NCI-H2196 (cell line): ENCODE measurements around the gene MLLT3.

Experiments used
- DNase-seq: peaks from one replicate; lab custom pipeline; 2025; ENCODE audit not compliant: unreplicated experiment; lab: John Stamatoyannopoulos, UW

The MLLT3 gene

DNA sequence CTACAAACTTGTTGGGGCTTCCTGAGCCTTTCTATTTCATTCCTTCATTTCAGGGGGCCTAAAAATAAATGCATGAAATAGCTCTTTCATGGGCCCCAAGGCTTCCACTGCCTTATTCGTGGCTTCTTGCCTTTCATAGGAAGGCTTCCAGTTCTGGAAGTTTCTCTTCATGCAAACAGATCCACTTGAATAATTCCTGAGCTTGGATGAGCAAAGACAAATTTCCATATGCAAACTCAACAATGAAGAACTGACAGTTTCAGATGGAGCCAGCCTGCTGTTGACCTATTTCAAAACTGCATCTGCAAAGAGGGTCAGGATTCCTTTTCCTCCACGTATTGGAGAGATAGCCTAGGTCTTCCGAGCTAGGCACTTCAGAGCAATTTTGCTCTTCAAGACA, 142.1 kb downstream of the MLLT3 start:
- no peak for DNase-seq

DNA sequence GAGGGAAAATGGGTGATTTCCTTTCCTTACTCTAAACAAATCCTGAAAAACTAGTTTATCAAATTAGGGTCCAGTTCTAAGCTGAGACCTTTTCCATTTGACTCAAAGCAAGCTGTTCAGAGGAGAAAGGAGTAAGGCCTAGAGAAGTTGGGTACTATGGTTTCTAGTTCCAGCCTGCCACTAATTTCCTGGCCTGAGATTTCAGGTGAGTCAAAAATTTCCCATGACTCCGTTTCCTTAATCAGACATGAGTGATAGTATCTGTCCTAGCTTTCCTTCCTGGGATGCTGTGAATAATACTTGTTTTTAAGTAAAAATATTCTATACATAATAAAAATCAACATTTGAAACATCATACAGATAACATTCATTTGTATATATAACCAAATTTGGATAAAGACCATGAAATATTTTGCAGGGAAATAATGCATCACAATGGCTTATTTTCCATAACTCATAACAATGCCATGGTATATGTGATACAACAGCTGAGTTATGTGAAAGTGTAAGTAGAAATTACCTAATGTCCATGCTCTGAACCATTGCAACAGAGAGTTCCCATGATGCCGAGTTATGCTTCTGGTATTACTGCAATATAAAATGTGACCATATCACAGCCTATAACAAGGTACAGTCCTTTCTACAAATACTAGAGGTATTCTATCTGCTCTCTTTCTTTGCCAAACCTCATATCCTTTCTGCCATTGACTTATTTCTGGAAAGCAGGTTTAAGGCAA, 142.7 kb downstream of the MLLT3 start:
- DNase-seq: no peak

DNA sequence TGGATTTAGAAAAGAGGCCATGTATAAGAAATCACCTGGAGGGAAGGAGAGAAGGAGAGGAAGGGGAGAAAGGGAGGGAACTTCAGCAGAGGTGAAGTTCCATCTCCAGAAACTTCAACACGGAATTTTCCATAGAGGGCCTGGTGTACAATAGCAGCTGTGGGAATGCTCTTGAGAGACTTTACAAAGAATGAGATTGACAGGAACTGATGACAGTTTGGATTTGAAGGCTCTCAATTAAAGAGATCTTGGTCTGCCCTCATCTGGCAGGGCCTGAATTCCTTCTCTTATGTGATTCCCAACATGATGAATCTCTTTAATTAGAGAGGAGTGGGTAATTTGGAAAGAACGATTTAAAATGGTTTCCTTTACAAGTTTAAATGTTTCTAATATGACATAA, 143.5 kb downstream of the MLLT3 start:
- no peak for DNase-seq

DNA sequence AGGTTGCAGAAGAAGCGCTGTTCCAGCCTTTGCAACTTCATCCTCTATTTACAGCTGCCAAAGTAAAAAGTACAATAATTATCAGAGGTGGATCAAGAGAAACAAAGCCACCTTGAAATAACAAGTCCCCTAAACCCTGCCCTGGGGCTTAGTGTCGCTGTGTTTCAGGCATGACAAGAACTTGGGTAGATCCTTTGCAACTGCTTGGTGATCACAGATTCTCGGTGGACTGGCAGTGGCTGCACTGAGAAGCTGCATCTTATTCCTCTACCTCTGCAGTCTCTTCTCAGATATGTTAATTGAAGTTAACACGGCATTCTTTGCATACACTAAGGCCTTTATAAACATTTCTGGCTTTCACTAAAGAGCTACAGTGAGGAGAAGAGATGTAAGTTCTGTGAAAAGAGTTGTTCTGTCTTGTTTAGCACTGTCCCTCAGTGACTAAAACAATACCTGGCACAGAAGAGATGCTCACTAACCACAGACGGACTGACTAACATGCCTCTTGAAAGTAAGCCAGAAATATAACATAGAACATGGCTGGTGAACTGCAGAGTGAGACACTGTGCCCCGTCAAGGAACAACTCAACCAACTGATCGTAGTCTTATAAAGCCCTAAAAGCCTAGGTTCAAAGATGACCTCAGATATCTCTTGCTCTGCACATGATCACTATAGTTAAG, 144.2 kb downstream of the MLLT3 start:
- DNase-seq: no peak

DNA sequence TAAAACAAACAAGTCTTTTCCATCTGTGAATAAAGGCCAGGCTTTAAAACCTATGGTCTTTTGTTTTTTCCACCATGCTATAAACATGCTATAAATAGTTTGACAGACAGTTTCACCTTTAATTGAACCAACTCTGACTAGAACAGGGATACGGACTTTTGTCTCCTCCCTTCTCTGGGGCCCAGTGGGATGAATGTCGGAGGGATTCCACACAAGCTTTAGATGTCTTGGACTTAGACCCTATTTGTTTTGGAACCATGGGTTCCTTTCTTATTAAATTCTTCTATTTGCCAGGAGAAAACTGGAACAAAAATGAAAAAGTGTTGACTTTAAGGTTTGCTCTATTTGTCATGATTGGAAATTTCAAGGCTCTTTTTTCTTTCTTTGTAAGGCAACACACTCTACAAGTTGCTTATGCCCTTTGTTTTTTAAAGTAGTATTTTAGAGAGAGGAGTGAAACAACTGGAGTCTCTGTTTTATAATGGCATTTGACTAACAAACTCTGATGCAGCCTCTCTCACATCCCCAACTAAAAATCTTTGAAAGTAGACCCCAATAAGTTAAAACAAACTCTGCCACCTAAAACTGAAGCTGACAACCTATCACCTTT, 145.3 kb downstream of the MLLT3 start:
- no peak for DNase-seq

DNA sequence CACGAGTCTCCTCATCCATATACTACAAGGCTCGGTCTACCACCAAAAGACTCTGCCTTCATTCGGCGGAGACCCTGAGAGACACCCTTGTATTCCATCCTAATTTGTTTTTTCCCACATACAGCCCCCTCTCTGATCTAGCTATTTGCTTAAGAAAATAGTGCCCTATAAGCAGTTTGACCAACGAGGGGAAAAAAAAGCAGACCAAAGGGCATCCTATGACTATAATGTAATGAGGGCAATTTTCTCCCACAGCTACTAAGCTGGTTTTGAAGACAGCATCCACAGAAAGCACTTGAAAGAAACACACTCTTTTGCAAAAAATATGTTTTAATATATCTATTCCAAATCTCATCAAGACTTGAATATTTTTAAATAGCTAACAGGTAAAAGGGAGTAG, 147.8 kb downstream of the MLLT3 start:
- no peak for DNase-seq

DNA sequence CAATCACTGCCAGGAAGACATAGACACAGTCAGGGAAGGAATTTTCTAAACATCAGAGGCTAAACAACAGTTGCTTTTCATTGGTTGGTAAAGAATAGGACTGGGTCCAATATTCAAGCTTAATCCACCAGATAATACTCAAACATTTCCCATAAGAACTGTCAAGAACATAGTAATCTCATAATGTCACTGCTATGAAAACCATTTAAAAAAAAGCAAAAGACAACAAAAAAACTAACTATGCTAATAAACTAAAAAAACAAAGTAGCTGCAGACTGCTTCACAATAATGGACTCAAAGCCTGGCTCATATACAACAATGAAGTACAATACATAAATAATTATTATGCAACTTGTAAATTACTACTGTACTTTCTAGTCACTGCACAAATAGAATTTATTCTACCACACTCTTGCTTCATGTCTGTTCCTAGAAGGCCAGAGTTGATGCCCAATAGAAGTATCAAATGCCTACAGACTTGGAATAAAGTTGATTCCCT, 148.7 kb downstream of the MLLT3 start:
- DNase-seq: no peak

DNA sequence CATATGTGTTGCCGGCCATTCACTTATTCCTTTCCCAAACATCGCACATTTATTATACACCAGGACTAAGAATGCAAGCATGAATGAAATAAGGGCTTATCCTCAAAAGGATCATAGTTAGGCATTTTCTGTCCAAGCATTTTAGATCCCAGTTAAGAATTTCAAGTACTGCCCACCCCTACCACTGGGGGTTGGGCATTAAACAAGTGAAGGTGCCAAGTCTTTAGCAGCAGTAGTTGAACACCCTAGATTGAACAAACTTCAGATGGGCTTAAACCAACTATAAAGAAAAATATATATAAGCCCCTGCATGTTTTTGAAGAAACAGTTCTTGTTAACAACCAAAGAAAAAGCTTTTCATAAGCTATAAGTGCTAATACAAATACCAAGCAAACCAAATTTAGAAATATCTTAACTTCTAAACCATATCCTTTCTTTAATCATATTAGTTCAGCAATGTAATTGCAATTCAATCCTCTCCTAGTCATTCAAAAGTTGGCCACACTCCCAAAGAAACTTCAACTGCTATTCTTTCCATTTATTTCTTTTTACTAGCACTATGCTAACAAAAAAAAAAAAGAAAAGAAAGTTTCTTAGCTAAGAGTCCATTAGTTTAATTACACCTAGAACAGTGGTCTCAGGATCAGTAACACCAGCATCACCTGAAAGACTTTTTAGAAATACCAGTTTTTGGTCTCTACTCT, 149.8 kb downstream of the MLLT3 start:
- DNase-seq: no peak

DNA sequence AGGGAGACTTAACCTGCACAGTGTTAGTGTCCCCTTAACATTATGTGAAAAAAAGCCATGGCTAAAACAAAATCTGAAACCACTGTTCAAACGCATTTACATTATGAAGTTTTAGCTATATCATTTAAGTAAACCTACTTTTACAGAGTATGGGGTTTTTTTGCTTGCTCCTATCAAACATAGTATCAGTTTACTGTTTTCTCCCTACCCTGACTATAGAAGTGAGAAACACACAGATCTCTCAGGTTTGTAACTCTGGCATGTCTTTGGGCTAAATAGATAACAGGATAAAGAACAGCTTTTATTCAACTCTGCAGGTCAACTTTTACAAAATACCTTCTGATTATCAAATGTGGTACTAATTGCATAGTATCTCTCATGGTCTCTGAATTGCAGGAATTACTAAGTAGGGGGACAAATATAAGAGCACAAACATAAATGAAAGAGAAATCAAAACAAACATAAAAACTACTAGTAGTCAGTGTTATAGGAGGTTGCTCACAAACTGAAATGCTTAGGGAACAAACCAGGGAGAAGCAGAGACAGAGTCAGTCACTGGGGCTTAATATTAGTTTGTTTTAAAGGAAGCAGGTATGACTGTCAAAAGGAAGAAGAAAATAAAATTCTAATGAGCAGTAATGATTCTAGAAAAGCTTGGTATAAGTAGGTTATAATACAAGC, 155.8 kb downstream of the MLLT3 start:
- DNase-seq: no peak

DNA sequence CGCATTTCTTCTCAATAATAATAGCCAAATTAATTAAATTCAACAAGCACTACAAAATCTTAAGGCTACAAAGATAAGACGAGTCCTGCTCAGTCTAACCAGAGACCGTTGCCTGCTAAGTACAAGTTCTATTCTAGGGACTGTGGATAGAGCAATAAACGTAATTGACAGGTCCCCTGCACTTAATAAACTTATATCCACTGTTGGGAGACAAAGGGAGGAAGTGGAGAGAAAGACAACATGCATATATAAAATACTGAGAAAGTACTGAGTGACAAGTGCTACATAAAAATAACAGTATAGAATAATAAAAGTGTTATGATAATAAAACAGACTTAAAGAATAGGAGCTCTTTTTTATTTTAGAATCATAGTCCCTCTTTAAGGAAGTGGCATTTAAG, 158.1 kb downstream of the MLLT3 start:
- DNase-seq: no peak

DNA sequence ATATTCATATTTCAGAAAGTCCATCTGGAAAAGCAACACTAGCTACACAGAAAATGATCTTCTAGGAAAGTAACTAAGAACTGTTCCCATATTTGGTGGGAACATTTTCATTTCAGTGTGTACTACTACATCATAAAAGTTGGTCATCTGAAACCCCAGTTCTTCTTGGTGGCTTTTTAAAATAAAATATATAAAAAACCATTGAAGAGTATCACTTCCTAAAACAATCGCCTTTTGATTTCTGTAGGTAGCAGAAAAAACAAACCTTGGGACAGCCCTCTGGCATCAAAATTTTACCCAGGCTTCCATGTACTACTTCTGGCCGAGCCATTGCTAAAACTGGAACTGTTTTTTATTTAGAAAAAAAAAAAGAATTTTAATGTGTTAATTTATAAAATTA, 158.5 kb downstream of the MLLT3 start:
- DNase-seq: no peak

DNA sequence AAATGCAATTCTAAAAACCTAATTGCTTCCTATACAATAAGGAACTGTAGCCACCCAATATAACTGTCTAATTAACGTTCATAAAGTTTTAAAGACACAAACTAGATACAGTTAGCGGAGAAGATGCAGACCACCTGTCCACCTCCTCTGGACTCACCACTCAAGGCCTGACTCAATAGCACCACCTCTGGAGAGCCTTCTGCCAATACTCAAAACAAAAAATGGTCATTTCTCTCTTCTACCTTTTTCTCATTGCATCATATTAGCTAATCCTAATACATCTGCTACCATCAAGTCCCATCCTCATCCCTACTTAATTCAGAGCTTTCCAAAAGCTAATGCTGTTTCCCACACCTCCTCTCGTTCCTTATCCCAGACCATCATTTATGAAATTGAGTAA, 159.9 kb downstream of the MLLT3 start:
- no peak for DNase-seq

DNA sequence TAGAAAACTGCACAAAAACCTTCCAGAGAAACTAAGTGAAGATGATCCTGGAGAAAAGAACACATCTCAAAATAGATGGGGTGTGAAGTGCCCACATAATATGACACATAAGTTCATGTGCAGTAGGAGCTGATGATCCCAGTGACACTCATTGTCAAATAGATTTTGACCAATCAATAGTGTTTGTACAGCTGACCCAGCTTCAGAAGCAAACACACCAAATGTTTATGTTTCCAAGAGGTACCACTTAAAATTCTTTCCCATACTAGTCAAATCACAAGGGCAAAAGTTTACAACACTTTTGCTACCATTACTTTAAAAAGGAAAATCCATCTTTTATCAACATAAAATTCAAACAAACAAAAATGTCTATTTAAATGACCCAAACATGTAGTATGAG, 175.0 kb downstream of the MLLT3 start:
- DNase-seq: no peak

DNA sequence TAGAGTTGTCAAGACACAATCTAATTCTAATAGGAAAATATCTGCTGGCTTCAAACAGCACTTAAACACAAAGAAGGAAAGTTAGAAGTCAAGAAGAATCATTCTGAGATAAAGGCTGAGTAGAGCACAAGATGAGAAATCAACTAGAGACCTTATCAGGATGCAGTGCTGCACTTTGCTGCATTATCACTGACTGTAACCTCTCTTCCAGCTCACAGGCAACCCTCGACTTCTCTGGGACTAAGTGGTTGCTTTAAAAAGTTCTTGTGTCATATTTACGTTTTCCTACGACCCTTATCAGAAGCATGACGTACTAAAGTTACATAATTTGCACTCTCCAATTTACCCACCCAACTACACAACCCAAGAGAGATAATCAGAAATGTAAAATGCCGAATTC, 176.1 kb downstream of the MLLT3 start:
- DNase-seq: no peak

DNA sequence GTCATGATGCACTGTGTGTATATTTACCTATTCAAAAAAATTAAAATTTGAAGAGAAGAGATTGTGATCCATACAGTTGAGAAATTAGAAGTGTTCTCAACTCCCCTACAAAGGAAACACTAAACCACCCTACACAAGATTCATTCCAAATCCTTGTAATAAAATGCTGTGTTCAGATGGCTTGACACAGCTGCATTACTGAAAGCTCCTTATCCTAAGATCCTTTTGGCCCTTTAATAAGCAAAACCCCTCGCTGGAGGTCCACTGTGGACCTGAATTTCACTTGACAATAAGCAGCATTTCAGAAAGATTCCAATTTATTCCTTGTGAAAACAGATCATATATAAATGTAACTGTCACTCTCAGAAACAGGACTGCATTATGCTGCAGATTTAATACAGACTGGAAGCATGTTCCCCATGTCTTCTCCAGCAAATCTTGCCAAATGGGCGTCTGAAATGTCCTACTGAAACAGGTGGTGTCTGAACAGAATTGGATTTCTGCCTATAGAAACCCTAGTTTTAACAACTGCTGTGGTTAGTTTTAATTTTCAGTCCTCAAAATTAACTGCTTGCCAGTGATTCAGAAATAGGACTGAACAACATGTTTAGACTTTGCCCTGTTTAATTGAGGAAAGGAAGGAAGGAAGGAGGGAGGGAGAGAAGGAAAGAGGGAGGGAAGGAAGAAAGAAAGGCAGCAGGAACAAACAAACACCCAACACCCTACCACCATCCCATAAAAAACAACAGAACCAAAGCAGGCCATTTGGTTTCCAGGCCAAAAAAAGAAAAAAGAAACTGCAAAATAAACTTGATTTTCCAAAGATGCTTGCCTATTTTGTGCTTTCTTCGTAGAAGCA, 179.6 kb downstream of the MLLT3 start:
- DNase-seq: no peak

DNA sequence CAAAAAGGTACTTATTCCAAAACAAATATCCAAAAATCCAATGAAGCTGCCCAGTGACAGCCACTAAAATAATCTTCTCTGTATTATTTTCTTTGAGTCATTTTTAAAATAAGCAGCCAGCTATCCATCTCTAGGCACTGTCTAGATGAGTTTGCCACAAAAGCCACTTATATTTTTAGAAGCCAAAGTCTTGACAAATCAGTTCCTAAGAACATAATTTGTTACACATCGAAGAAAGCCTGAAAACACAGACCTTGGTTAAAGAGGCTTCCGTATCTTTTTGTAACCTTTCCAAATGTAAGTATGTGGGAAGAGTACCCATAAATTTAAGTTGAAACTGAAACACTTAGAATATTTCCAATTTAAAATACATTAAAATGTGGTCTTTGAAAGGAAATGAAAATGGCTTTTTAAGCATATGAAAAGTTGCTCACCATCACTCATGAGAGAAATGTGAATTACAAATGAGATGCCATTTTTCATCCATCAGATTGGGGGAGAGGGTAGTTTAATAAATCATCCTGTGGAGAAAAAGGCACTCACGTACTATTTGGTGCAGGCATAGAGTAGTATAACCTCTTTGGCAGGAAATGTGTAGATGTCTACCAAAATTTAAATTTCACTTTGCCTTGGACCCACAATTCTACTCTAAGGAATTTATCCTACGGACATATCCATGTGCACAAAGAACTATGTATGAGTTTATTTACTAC, 180.4 kb downstream of the MLLT3 start:
- no peak for DNase-seq

DNA sequence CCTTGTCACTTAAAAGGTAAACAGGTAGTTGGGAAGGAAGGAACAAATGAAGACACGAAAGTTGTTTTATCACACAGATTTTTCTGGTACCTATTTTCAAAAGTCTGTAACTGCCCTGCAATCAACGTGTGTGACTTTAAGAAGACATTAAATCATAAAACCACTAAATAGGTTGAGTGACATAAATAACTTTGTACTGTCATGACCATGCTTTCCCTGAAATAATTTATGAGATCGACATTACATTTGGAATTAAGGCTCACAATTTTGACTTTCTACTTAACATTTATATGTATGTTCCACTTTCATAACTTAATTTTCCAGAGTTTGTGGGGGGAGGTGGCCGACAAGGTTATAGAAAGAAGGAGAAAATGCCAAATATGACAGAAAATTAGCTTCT, 181.1 kb downstream of the MLLT3 start:
- no peak for DNase-seq

DNA sequence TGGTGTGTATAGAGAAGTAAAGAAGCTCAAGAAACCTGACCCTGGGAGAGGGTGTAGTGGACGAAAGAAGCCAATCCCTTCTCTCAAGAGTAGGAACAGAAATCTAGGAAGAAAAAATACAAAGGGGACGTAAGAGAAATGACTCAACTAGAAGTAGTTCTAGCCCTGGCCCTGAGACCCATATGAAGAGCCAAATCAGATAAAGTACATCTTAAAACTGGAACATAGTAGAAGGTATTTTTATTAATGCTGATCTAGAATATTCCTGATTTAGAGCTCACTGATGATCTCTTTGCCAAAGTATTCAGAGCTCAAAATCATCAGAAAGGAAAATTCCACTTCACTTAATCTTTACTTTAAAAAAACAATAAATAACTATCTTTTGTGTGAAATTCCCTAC, 184.8 kb downstream of the MLLT3 start:
- DNase-seq: no peak

DNA sequence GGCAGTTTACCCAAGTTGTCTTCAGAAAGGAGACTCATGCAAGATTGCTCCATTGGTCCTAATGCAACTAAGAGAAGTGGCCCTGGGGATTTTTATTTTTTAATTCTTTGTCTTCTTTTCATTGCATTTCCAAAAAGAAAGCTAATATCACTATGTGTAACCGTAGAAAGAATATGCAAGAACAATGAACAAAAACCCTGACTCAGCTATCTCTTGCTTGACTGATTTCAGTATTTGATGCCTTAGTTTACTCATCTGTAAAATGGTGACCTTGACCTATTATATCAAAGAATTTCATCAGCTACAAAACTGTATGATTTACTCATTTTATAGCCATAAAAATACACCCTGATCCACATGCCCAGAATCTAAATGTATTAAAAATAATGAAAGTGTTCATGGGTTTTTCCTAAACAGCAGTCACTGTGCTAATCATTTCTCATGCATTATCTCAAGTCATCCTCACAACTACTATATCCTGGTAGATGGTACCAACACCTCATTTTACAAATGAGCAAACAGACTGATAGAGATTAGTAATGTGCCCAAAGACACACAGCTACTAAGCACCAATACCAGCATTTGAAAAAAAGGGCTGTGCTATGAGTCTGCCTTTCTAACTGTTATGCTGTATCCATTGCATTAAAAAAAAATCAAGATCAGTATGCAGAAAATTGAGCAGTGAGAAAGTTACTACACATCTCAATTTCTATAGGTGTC, 185.7 kb downstream of the MLLT3 start:
- DNase-seq: no peak
